ENCODE results near the gene ACOX3. TPM values are rescaled to one million over a fixed set of nuclear protein-coding genes. Genes with fewer than 3 reads are reported as not detected.

ACOX3 gene
- total and polyA plus RNA-seq, 9 of the 15 experiments (the other 6 are each of a cell fraction or from before 2014, with no cell fraction given): 0.68 to 7.3 (median 3.7) TPM

- no peak for TF ChIP-seq HES1 (IDR thresholded peaks at IDR 0.05; ENCODE audit: low read depth)
- no peak for TF ChIP-seq E2F8 (IDR thresholded peaks at IDR 0.05; ENCODE audit: low read depth, partially characterized antibody)
- no peak for TF ChIP-seq EGR1 (conservative IDR thresholded peaks at IDR 0.05)
- TF ChIP-seq ZNF740 (CRISPR knock-in tag; IDR thresholded peaks at IDR 0.05): no peak
- TF ChIP-seq ZNF740 (tag; IDR thresholded peaks at IDR 0.05): no peak
- TF ChIP-seq ZNF324 (CRISPR knock-in tag; IDR thresholded peaks at IDR 0.05): no peak
- TF ChIP-seq HLTF (IDR thresholded peaks at IDR 0.05): no peak
- no peak for TF ChIP-seq IRF1 (CRISPR knock-in tag; IDR thresholded peaks at IDR 0.05; ENCODE audit: borderline replicate concordance)
- no peak for TF ChIP-seq IRF2 (CRISPR knock-in tag; IDR thresholded peaks at IDR 0.05)
- no peak for TF ChIP-seq GATAD2B (IDR thresholded peaks at IDR 0.05; ENCODE audit: borderline replicate concordance)
- TF ChIP-seq FOXJ3 (CRISPR knock-in tag; IDR thresholded peaks at IDR 0.05): no peak
- TF ChIP-seq ZNF717 (CRISPR knock-in tag; IDR thresholded peaks at IDR 0.05): no peak
- TF ChIP-seq BACH1 (tag; IDR thresholded peaks at IDR 0.05): no peak
- TF ChIP-seq KLF6 (CRISPR knock-in tag; IDR thresholded peaks at IDR 0.05; ENCODE audit: borderline replicate concordance): no peak
- no peak for TF ChIP-seq NR2C2 (CRISPR knock-in tag; IDR thresholded peaks at IDR 0.05)
- TF ChIP-seq NR2C2 (tag; IDR thresholded peaks at IDR 0.05): no peak
- TF ChIP-seq SIN3B (IDR thresholded peaks at IDR 0.05; ENCODE audit: low read depth): no peak
- no peak for TF ChIP-seq SMARCA4 (IDR thresholded peaks at IDR 0.05)
Measured at GRCh38 chr4:8439914-8440491, 520 bp downstream of the ACOX3 start (continued).

All from K562 (cell line).